Uterus (tissue), 2 donors: Measurements from ENCODE around the gene MS4A2.

Source experiments
- POLR2A ChIP-seq, 2 donors: fragments of 450-650 bp; IDR thresholded peaks; one replicate each; pipeline ENCODE4 v1.6.1; 2016; ENCODE audit warnings: antibody characterized with exemption in 2 of 2, mild to moderate bottlenecking in 1 of 2, moderate library complexity in 1 of 2
- TF ChIP-seq, protein P1 (sequence below), 4 experiments: fragments of 200-600 bp in 2 of 4; fragments of 450-650 bp in 2 of 4; sonication (generic) in 2 of 4; IDR thresholded peaks; one replicate each; pipeline ENCODE4 v1.5.1; 2016 to 2019; ENCODE audit warnings: antibody characterized with exemption in 4 of 4, mild to moderate bottlenecking in 2 of 4, moderate library complexity in 1 of 4

- TF ChIP-seq, protein P1, sequence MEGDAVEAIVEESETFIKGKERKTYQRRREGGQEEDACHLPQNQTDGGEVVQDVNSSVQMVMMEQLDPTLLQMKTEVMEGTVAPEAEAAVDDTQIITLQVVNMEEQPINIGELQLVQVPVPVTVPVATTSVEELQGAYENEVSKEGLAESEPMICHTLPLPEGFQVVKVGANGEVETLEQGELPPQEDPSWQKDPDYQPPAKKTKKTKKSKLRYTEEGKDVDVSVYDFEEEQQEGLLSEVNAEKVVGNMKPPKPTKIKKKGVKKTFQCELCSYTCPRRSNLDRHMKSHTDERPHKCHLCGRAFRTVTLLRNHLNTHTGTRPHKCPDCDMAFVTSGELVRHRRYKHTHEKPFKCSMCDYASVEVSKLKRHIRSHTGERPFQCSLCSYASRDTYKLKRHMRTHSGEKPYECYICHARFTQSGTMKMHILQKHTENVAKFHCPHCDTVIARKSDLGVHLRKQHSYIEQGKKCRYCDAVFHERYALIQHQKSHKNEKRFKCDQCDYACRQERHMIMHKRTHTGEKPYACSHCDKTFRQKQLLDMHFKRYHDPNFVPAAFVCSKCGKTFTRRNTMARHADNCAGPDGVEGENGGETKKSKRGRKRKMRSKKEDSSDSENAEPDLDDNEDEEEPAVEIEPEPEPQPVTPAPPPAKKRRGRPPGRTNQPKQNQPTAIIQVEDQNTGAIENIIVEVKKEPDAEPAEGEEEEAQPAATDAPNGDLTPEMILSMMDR (IDR thresholded peaks at IDR 0.05): no peak
- TF ChIP-seq POLR2A (IDR thresholded peaks at IDR 0.05): no peak
Observed at GRCh38 chr11:60121264-60121663, 32.8 kb downstream of the MS4A2 start.
